ENCODE results near the gene ZC3H7A. TPM values are rescaled to one million over a fixed set of nuclear protein-coding genes. Genes with fewer than 3 reads are reported as not detected.

The ZC3H7A gene
- total and polyA plus RNA-seq, 10 of the 15 experiments (the other 5 are each of a cell fraction or from before 2014, with no cell fraction given) = 46.3 to 188 (median 68.6) TPM

- TF ChIP-seq ZBTB40 (IDR thresholded peaks at IDR 0.05; ENCODE audit: borderline replicate concordance) = 0 out of 2 replicates have a peak, but pooled peaks have one; percentile 18
- peak; percentile 90 for TF ChIP-seq GATAD2B (conservative IDR thresholded peaks at IDR 0.05; ENCODE audit: low read depth)
Measured at GRCh38 chr16:11742093-11742535, 54.9 kb downstream of the ZC3H7A start (continued).

- peaks cover 79% of the 10 kb centered on the region for H3K79me2 ChIP-seq (ENCODE audit: control insufficient read depth, insufficient read depth, low read length)
- BruUV-seq (replicated peaks) = no TSS peak
- H3K9ac ChIP-seq (ENCODE audit: control insufficient read depth, insufficient read depth, low read length) = peak overlapping the region; percentile 95
- peak overlapping the region; percentile 91 for H3K4me2 ChIP-seq (ENCODE audit: control insufficient read depth, insufficient read depth)
- no peaks in the 10 kb centered on the region; the same call in 1 of the 2 replicates for H4K20me1 ChIP-seq (ENCODE audit: control insufficient read depth, insufficient read depth)
- SMC1A ChIA-PET (ENCODE audit: uncharacterized antibody, unreplicated experiment) = interaction anchor here (1.1 to 9.4 kb wide), 5 partner anchors 9 to 55 kb away, joined by 4 to 124 read pairs (median 5); partner anchors contain the start of gene ZC3H7A
- peaks cover 1 to 14% of the 10 kb centered on the region in 2 experiments; a peak in 3 of 4 replicates for H3K36me3 ChIP-seq (ENCODE audit: control insufficient read depth in 2 of 2, insufficient read depth in 2 of 2, low read length in 1 of 2)
- intact Hi-C loops (cut with micrococcal nuclease; ENCODE audit: unreplicated experiment) = loop anchor here (5.0 kb wide), 1 partner anchor 42 kb away; no protein-coding TSS in a partner anchor
- RAD21 ChIA-PET (ENCODE audit: unreplicated experiment) = interaction anchor here (1.0 to 3.7 kb wide), 5 partner anchors 25 to 51 kb away, joined by 3 to 15 read pairs (median 5); no protein-coding TSS in a partner anchor
- peak overlapping the region; percentile 83 for H3K4me3 ChIP-seq
- TF ChIP-seq WRNIP1 (IDR thresholded peaks at IDR 0.05; ENCODE audit: borderline replicate concordance, low read depth, low read length) = no peak
- TF ChIP-seq NFXL1 (IDR thresholded peaks at IDR 0.05; ENCODE audit: borderline replicate concordance) = no peak
- no peak for TF ChIP-seq DPF2 (IDR thresholded peaks at IDR 0.05)
- peak; percentile 68 for TF ChIP-seq MEF2B (IDR thresholded peaks at IDR 0.05; ENCODE audit: partially characterized antibody, poor library complexity, severe bottlenecking)
- TF ChIP-seq POLR2A (IDR thresholded peaks at IDR 0.05; ENCODE audit: low read depth, low read length) = 0 out of 2 replicates have a peak, but pooled peaks have one; percentile 3
- DNase-seq (ENCODE audit: low read depth, low spot score) (no peak), FAIRE-seq (no peak), ATAC-seq (no peak)
- H2AFZ ChIP-seq (ENCODE audit: control insufficient read depth, low read depth, low read length) = no peak overlapping the region
- H3K4me1 ChIP-seq (ENCODE audit: control insufficient read depth, insufficient read depth, low read length) = peaks cover 23% of the 10 kb centered on the region
- in situ Hi-C loops (cut with MboI) = no loop called here
- peak overlapping the region; percentile 57 for H3K27ac ChIP-seq (ENCODE audit: control insufficient read depth, insufficient read depth)
- POLR2A ChIA-PET = interaction anchor here (4.4 to 9.2 kb wide), 3 partner anchors 30 to 54 kb away, joined by 26 to 164 read pairs (median 84); partner anchors contain the start of gene ZC3H7A
- CTCF ChIA-PET = interaction anchor here (1.5 to 5.3 kb wide), 2 partner anchors 22 to 58 kb away, joined by 5 to 42 read pairs; partner anchors contain the start of gene ZC3H7A
- H3K9me3 ChIP-seq (replicated peaks; ENCODE audit: control insufficient read depth, insufficient read depth, low read length) = no peaks in the 10 kb centered on the region
- H3K27me3 ChIP-seq (replicated peaks in 1 of 2; ENCODE audit: control insufficient read depth in 2 of 2, insufficient read depth in 2 of 2, low read length in 1 of 2) = no peaks in the 10 kb centered on the region
- 2% methylated on average over 3 of the region's 3 CpGs for WGBS (ENCODE audit: insufficient coverage, insufficient replicate concordance, low lambda C conversion rate, missing lambda C conversion rate)
Measured at GRCh38 chr16:11740567-11740966, 56.5 kb downstream of the ZC3H7A start.
